GM21825 (cell line): ENCODE data around the gene CAPZB.

Source experiments
- ATAC-seq: cut with Tn5 transposase; IDR thresholded peaks from one replicate; pipeline ENCODE4 v1.9.1; 2021; ENCODE audit warnings: mild to moderate bottlenecking, moderate library complexity; ENCODE audit not compliant: unreplicated experiment

CAPZB gene

GRCh38 chr1:19432943-19433718 lies 52.2 kb downstream of the CAPZB start:
- ATAC-seq = no peak

GRCh38 chr1:19430121-19431068 lies 54.9 kb downstream of the CAPZB start:
- ATAC-seq = no peak

- no peak for ATAC-seq
Observed at GRCh38 chr1:19429611-19430010, 55.7 kb downstream of the CAPZB start.

GRCh38 chr1:19427087-19427781 lies 58.1 kb downstream of the CAPZB start:
- ATAC-seq = no peak

GRCh38 chr1:19426294-19427086 lies 58.8 kb downstream of the CAPZB start:
- no peak for ATAC-seq

GRCh38 chr1:19425646-19426239 lies 59.6 kb downstream of the CAPZB start:
- no peak for ATAC-seq

- no peak for ATAC-seq
Observed at GRCh38 chr1:19424651-19425570, 60.4 kb downstream of the CAPZB start.

- ATAC-seq = no peak
Observed at GRCh38 chr1:19423130-19423529, 62.2 kb downstream of the CAPZB start.

GRCh38 chr1:19421365-19421764 lies 64.0 kb downstream of the CAPZB start:
- ATAC-seq = no peak

GRCh38 chr1:19420606-19421005 lies 64.7 kb downstream of the CAPZB start:
- no peak for ATAC-seq

GRCh38 chr1:19419691-19420090 lies 65.6 kb downstream of the CAPZB start:
- no peak for ATAC-seq

GRCh38 chr1:19418503-19418971 lies 66.8 kb downstream of the CAPZB start:
- no peak for ATAC-seq

- no peak for ATAC-seq
Observed at GRCh38 chr1:19416921-19417470, 68.3 kb downstream of the CAPZB start.

GRCh38 chr1:19416145-19416544 lies 69.2 kb downstream of the CAPZB start:
- ATAC-seq = no peak

GRCh38 chr1:19414515-19415121 lies 70.7 kb downstream of the CAPZB start:
- no peak for ATAC-seq

GRCh38 chr1:19413999-19414398 lies 71.3 kb downstream of the CAPZB start:
- ATAC-seq = no peak

GRCh38 chr1:19412654-19413053 lies 72.7 kb downstream of the CAPZB start:
- ATAC-seq = no peak

- no peak for ATAC-seq
Observed at GRCh38 chr1:19411612-19412011, 73.7 kb downstream of the CAPZB start.
